Astrocyte of the cerebellum (primary cell): ENCODE data around the gene SLC9A9.
A peak's percentile ranks its signal among the peaks of the same experiment; 100 is the strongest.

Source experiments
- DNase-seq: peaks from one replicate; pipeline ENCODE4 v3.0.0-alpha.2; 2011; ENCODE audit warnings: low read depth
- H3K4me3 ChIP-seq: 2 replicates; pipeline ENCODE4 v1.5.1; 2011; ENCODE audit warnings: mild to moderate bottlenecking, low read depth, low read length, moderate library complexity
- in situ Hi-C: cut with HindIII; loops from 2 replicates; pipeline ENCODE4 v1.10.0; 2017; ENCODE audit warnings: low sequenced_read_pairs
- TF ChIP-seq, protein P1 (sequence below): IDR thresholded peaks from 2 replicates; pipeline ENCODE4 v1.5.1; 2012; ENCODE audit warnings: low read length, low read depth, moderate library complexity, mild to moderate bottlenecking; ENCODE audit errors: missing control alignments

The SLC9A9 gene

DNA sequence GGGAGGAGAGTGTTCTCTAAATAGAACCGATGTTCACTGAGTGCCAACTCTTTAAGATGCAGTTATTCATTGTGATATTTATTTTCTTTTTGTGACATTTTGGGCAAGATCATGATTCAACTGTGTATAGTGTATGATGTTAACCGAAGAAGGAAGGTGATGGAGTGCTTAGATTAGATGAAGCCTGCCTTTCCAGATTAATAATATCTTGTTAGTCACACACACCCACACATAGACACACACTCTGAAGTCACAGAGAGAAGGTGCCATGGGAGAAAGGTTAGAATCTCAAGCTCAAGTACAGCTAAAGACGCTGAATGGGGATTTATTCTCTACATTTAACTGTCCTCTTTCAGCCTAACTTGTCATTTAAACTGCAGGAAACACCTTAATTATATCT is 77.0 kb downstream of the SLC9A9 start:
- DNase-seq: no peak
- in situ Hi-C loops: no loop called here
- TF ChIP-seq, protein P1, sequence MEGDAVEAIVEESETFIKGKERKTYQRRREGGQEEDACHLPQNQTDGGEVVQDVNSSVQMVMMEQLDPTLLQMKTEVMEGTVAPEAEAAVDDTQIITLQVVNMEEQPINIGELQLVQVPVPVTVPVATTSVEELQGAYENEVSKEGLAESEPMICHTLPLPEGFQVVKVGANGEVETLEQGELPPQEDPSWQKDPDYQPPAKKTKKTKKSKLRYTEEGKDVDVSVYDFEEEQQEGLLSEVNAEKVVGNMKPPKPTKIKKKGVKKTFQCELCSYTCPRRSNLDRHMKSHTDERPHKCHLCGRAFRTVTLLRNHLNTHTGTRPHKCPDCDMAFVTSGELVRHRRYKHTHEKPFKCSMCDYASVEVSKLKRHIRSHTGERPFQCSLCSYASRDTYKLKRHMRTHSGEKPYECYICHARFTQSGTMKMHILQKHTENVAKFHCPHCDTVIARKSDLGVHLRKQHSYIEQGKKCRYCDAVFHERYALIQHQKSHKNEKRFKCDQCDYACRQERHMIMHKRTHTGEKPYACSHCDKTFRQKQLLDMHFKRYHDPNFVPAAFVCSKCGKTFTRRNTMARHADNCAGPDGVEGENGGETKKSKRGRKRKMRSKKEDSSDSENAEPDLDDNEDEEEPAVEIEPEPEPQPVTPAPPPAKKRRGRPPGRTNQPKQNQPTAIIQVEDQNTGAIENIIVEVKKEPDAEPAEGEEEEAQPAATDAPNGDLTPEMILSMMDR: no peak
- H3K4me3 ChIP-seq: no peak overlapping the region

DNA sequence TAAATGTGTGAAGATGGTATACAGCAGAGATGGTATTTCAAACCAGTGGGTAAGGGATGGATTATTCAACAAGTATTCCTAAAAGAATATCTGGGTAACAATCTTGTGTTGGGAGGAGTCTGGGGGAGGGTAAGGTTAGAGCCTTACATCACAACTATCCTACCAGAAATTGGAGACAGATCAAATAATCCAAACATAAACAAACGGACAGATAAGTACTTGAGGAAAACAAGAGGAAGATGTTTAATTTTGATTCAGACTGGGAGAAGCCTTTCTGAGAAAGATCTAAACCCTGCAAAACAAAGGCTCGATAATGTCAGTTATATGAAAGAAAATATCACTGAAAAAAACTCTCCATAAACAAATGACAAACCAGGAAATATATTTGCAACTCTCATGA is 77.9 kb downstream of the SLC9A9 start:
- no peak overlapping the region for H3K4me3 ChIP-seq
- TF ChIP-seq, protein P1: no peak
- in situ Hi-C loops: no loop called here
- no peak for DNase-seq

DNA sequence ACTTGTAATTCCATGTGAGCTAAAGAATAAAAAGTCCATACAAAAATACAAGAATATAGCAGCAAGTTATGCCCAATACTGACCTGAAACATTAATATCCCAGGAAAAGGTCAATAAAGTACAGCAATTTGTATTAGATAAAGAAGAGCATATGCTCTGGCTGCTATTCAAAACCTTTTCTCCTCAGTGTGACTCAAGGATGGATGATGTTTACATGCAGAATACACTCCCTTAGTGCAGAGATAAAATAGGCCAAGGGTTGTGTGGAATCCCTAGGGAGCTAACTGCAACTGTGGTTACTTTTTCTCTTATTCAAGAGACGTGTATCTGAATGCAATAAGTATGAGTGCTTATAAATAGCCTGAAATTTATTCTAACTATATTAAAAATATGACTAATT is 78.7 kb downstream of the SLC9A9 start:
- H3K4me3 ChIP-seq: no peak overlapping the region
- DNase-seq: no peak
- TF ChIP-seq, protein P1: no peak
- in situ Hi-C loops: no loop called here

DNA sequence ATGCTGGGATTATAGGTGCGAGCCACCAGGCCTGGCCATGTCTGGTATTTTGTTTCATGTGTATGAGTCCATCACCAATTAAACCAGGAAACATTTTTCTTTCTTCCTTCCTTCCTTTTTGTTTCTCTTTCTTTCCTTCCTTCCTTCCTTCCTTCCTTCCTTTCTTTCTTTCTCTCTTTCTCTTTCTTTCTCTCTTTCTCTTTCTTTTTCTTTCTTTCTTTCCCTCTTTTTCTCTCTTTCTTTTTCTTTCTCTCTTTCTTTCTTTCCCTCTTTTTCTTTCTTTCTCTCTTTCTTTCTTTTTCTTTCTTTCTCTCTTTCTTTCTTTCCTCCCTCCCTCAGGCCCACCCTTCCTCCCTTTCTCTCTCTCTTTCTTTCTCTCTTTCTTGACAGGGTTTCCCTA is 83.4 kb downstream of the SLC9A9 start:
- TF ChIP-seq, protein P1: no peak
- H3K4me3 ChIP-seq: no peak overlapping the region
- no peak for DNase-seq
- in situ Hi-C loops: no loop called here

DNA sequence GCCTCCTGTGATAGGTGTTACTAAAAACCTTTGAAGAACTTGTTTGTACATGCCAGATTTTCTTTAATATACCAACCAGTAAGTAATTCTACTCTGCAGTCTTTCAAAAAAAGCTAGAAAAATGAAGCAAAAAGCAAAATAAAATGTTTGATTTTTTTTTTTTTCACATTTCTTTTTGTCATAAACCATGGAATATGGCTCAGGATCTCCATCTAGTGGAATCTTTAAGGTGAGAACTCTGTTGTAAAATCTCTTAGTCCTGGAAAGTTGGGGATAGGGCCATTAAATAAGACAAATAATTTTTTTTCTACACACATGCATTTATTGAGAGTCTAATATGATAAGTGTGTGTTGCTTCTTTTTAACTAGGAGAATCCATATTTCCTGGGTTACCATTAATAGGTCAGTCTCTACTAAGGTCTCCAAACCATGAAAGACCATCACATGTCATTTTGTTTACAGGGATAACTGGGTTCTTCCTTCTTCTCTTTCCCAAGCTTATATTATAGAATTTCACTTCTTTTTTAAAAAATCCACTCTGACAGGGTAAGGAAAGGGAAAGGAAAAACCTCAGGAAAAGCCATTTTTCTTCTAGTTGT is 84.6 kb downstream of the SLC9A9 start:
- in situ Hi-C loops: no loop called here
- DNase-seq: no peak
- TF ChIP-seq, protein P1: peak; percentile 38
- no peak overlapping the region for H3K4me3 ChIP-seq

DNA sequence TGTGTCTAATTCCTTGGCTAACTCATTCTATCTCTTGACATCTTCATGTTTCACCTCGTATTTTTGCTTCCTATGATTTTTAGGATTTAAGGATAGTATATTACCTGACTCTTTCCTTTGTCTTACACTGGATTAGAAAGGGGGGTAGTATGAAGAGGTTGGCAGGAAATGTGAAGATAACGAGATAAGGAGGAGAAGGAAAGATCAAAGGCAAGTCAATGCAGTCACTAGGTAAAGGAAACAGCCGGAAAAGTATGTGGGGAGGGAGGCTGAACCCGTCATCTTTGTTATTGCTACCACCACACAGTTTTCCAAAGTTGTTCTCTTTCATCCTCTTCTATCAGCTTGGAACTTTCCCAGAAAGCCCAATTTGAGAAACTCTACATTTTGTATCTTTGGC is 90.6 kb downstream of the SLC9A9 start:
- TF ChIP-seq, protein P1: no peak
- in situ Hi-C loops: no loop called here
- no peak overlapping the region for H3K4me3 ChIP-seq
- no peak for DNase-seq
